ENCODE measurements around the gene SPI1.

GRCh38 chr11:47396049-47396320 is 17.6 kb upstream of the SPI1 start:
- TF ChIP-seq POLR2A (IDR thresholded peaks at IDR 0.05; ENCODE audit: low read length) (no peak), GATA1 (IDR thresholded peaks at IDR 0.05; ENCODE audit: low read depth, low read length) (no peak)
